DMS 273 (cell line): ENCODE results near the gene FSTL4.
"Not testable (repeated sequence)": the region's sequence is repeated elsewhere in the genome, so short reads cannot be mapped to it uniquely, and the experiment has no call there.

Experiments
- DNase-seq: peaks from one replicate; lab custom pipeline; 2025; ENCODE audit not compliant: unreplicated experiment; lab: John Stamatoyannopoulos, UW

The FSTL4 gene

DNA sequence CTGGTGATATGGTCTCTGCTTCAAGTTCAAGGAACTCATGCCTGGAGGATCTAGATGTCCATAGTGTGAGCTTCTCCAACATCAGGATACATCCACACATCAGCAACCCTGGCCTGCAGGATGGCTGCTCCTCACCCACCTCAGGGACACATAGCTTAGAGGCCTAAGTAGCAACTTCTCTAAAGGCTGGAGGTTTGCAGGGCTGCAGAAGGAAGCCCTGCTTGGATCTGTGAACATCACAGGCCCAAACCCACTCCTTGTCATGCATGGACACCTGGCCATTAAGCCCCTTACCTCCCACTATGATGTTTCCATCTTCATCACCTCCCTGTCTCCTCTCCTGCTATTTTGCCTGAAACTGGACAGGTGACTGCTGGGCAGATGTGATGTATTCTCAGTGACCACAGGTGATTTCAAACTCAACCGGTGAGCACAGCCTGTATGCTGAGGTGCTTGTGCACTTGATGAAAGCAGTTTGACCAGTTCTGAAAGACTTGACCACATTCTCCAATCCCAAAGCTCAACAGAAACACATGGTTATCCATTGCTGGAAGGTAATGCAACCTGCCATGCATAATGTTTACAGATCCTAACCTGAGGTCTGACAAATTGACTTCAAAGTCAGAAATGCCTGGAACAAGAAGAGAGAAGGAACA, 205.2 kb downstream of the FSTL4 start:
- no peak for DNase-seq

GRCh38 chr5:133406208-133406976, 205.9 kb downstream of the FSTL4 start:
- DNase-seq, result no peak

GRCh38 chr5:133405275-133406034, 206.9 kb downstream of the FSTL4 start:
- DNase-seq, result no peak

- DNase-seq, result peak; percentile 32
Measured at GRCh38 chr5:133404724-133405123, 207.6 kb downstream of the FSTL4 start.

DNA sequence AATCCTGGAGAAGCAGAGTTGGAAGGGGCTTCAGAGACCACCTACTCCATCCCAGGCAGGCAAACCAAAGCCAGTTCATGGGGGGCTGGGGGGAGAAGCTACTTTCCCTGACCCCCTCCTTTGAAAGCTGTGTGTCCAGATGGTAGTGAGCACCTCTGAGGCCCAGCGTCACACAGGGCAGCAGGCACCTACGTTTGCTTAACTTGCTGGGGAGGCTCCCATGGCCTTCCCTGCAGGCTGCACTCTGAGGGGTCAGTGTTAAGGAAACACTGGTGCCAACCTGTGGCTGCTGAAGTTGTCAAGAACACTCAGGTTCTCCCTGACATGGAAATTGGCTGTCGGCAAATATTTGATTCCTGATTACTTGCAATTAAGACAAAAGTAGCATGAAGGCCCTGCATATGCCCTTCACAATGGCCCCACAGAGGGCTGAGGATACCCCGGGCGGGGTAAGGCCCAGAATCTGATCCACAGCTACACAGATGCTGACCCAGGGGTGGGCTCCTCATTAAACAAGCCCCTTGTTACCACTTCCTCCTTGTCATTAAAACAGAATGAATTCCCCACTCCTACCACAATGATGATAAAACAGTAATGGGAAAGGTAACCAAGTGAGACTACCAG, 208.5 kb downstream of the FSTL4 start:
- DNase-seq, result no peak

- DNase-seq, result no peak
Measured at GRCh38 chr5:133402775-133403174, 209.6 kb downstream of the FSTL4 start.

GRCh38 chr5:133401731-133402347, 210.5 kb downstream of the FSTL4 start:
- DNase-seq, result no peak

- DNase-seq, result no peak
Measured at GRCh38 chr5:133400831-133401351, 211.4 kb downstream of the FSTL4 start.

DNA sequence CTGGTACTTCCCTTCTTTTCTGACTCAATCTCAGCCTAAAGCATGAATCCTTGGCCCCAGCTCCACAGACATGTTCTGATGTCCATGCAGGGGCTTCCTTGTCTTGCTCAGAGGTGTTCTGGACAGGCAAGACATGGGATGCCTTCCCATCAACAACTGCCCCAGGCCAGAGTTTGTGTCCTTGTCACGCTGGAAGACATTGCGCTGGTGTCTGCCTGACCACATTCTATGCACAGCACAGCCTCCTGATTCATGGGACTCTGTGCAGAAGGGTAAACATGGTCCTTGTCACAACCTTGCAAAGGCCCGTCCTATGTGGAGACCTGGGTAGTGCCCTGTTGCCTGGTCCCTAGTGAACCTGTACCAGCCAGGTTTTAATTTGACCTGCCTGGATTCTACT, 212.2 kb downstream of the FSTL4 start:
- DNase-seq, result no peak

DNA sequence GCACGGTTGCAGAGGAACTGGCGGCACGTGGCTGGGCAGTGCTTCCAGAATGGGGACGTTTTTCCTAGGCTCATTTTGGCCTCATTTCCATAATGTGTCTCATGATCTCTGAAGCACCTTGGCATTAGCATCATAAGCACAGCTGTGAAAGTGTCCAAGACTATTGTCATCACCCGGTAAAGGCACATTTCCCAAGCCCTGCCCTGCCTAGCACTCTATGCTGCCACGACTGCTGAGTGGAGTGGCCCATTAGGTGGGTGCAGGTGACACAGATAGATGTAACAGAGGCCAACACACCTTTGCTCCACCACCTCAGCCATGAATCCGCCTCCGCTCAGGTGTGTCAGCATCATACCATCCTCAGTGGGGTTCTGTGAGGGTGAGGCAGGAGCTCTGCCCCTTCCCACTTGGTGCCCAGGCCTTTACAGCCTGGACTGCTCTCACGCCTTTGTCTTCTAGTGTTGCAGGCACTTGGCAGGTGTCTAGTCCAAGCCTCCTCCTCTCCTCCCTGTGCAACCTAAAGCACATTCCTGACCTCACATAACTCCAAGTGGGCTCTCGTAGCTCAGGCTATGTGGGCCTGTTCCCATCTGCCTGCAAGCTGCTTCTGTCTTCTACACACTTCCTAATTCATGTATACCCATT, 213.0 kb downstream of the FSTL4 start:
- no peak for DNase-seq

GRCh38 chr5:133398646-133399101, 213.7 kb downstream of the FSTL4 start:
- DNase-seq, result no peak

- DNase-seq, result no peak
Measured at GRCh38 chr5:133397990-133398645, 214.2 kb downstream of the FSTL4 start.

- DNase-seq, result no peak
Measured at GRCh38 chr5:133397348-133397747, 215.0 kb downstream of the FSTL4 start.

GRCh38 chr5:133396814-133397213, 215.5 kb downstream of the FSTL4 start:
- DNase-seq, result no peak

DNA sequence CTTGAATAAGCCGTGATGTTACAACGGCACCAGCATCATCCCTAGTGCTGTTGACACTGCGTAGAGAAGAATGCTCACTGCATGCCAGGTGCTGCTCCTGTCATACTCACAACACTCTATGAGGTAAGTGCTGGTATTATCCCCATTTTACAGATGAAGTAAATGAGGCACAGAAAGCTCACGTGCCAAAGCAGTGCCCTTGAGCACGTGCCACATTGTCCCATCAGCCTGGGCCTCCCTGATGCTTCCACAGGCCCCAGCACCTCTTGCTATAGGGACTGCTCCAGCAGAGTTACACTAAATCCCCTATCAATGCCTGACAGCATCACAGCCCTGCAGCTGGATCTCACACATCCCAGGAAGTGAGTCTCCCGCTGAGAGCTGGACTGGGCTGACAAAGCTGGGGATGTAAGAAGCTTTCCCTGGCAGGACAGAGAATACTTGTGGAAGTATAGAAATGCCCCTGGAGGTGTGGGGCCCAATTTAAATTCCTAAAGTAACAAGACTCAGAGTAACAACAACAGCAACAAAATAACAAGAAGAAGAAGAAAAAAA, 216.1 kb downstream of the FSTL4 start:
- DNase-seq, result no peak

- not testable (repeated sequence) for DNase-seq
Measured at GRCh38 chr5:133395207-133395606, 217.1 kb downstream of the FSTL4 start.

DNA sequence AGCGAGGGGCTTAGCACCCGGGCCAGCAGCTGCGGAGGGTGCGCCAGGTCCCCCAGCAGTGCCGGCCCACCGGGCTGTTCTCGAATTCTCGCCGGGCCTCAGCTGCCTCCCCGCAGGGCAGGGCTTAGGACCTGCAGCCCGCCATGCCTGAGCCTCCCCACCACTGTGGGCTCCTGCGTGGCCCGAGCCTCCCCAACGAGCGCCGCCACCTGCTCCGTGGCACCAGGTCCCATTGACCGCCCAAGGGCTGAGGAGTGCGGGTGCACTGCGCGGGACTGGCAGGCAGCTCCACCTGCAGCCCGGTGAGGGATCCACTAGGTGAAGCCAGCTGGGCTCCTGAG, 217.9 kb downstream of the FSTL4 start:
- not testable (repeated sequence) for DNase-seq

DNA sequence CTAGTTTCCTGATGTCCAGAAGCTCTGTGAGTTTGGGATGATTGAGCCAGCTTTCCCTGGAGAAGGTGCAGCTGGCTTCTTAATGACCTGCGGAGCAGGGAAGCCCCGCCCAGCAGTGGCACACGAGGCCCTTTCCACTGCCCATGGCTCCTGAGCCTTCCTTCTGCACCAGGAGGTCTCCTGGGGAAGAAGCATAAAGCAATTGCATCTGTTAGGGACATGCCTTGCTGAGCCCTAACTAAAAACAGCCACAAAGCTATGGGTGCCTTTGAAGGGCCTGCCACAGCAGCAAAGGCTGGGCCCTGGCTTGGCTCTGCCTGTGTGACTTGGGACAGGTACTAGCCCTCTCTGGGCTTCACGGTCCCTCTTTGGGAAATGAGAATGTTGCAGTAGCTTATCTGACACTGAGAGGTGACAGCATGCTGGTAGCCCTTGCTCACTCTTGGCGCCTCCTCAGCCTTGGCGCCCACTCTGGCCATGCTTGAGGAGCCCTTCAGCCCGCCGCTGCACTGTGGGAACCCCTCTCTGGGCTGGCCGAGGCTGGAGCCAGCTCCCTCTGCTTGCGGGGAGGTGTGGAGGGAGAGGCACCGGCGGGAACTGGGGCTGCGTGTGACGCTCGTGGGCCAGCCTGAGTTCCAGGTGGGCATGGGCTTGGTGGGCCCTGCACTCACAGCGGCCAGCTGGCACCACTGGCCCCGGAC, 218.4 kb downstream of the FSTL4 start:
- DNase-seq, result no peak

- no peak for DNase-seq
Measured at GRCh38 chr5:133392448-133392847, 219.9 kb downstream of the FSTL4 start.
